Heart right ventricle (tissue), 16 donors: ENCODE results near the gene NKX6-1. TPM values are rescaled to one million over a fixed set of nuclear protein-coding genes. Genes with fewer than 3 reads are reported as not detected.

ENCODE experiments used
- ATAC-seq, 8 donors: fragments of 200-7000 bp; cut with Tn5 transposase; one replicate each; pipeline ENCODE4 v1.9.1; 2020; ENCODE audit warnings: mild to moderate bottlenecking in 8 of 8, moderate library complexity in 8 of 8, moderate number of reproducible peaks in 1 of 8
- DNase-seq, 2 donors: peaks; one replicate each; pipeline ENCODE4 v3.0.0-alpha.2; 2020
- H3K27ac ChIP-seq, 10 donors: fragments of 200-600 bp; sonication (generic) in 2 of 10; one replicate each; pipeline versions ENCODE4 v1.5.0 to v1.8.0; 2020 to 2022; ENCODE audit warnings: mild to moderate bottlenecking in 3 of 10
- H3K27me3 ChIP-seq, 7 donors: fragments of 200-600 bp; one replicate each; pipeline ENCODE4 v1.8.0; 2021 to 2022; ENCODE audit warnings: mild to moderate bottlenecking in 2 of 7
- H3K36me3 ChIP-seq, 9 donors: fragments of 200-600 bp; sonication (generic) in 1 of 9; one replicate each; pipeline versions ENCODE4 v1.5.0 to v1.8.0; 2020 to 2022; ENCODE audit warnings: mild to moderate bottlenecking in 2 of 9
- H3K4me1 ChIP-seq, 9 donors: fragments of 200-600 bp; sonication (generic) in 1 of 9; one replicate each; pipeline versions ENCODE4 v1.5.0 to v1.8.0; 2020 to 2022; ENCODE audit warnings: mild to moderate bottlenecking in 4 of 9
- H3K4me3 ChIP-seq, 10 donors: fragments of 200-600 bp; sonication (generic) in 2 of 10; one replicate each; pipeline versions ENCODE4 v1.5.0 to v1.8.0; 2020 to 2022; ENCODE audit warnings: mild to moderate bottlenecking in 7 of 10, moderate library complexity in 2 of 10
- H3K9me3 ChIP-seq, 11 donors: fragments of 200-600 bp in 10 of 11; sonication (generic) in 2 of 11; one replicate each; pipeline versions ENCODE4 v1.5.0 to v1.8.0; 2013 to 2022; ENCODE audit warnings: mild to moderate bottlenecking in 2 of 11, control low read depth in 1 of 11, moderate library complexity in 1 of 11
- CTCF ChIP-seq, 9 donors: fragments of 200-600 bp; sonication (generic) in 2 of 9; IDR thresholded peaks; one replicate each; pipeline versions ENCODE4 v1.5.0 to v1.8.0; 2021 to 2022; ENCODE audit warnings: antibody characterized with exemption in 9 of 9, mild to moderate bottlenecking in 5 of 9, moderate library complexity in 1 of 9
- WGBS, 2 donors: extraction: QIAGEN DNeasy Blood & Tissue Kit; methylation state at CpG; one replicate each; pipeline ENCODE4 v1.1.7; 2013; ENCODE audit warnings: inconsistent platforms in 1 of 2; 5-methylcytosine and 5-hydroxymethylcytosine counted together
- intact Hi-C, 10 donors: fragments of 100-400 bp; cut with DNase I; formaldehyde crosslinking; loops; one replicate each; pipeline versions ENCODE4 v1.11.1 to v1.14.2; 2022
- long read RNA-seq, 3 donors: library from polyadenylated mRNA; unstranded; transcript quantifications; one replicate each; pipeline ENCODE4 v2.0.0, GENCODE V29; 2020 to 2021
- polyA plus RNA-seq, 2 donors: library from polyadenylated mRNA; stranded (reverse); fragments of 200-250 nt; gene quantifications; one replicate each; pipeline ENCODE4 v1.2.3, GENCODE V29; 2013
- total RNA-seq, 10 donors: library from RNA; stranded (reverse); fragmentation: NEBNext Ultra II Directional in 3 of 10; extraction: Animal tissue kit (Norgen Biotek cat#: 25700) in 3 of 10; gene quantifications; one replicate each; pipeline versions ENCODE4 v1.2.1 to v1.2.4, GENCODE V29; 2021 to 2023
- donor health status: Arrhythmogenic right ventricular cardiomyopathy.
- donor health status: ischemic (EF 13 %, LVEDD 7.1; RV severe dilation, severe dysfunction).
- donor health status: healthy with polysubstance abuse.
- donor health status: DM: no; HTN: yes; CAD: no.
- donor health status: DM: no; HTN: no; CAD: no.
- donor health status: ischemic (EF 25% LVEDD 6.9; RV normal size, moderate dysfunction).
- donor health status: ischemic (EF 25% LVEDD 5.7; RV mildly dilated, moderate dysfunction).
- donor health status: healthy.
- donor health status: DM: yes; HTN: yes; CAD: no.
- donor health status: Ischemic cardiomyopathy.
- donor health status: ischemic (EF 35%, LVEDD 5.7; RV mildly dilated, moderate dysfunction).
- donor health status: nonischemic (EF 11% LVEDD 7.7; RV severe dilation, severe dysfunction).
- donor health status: DM: yes; HTN: yes; CAD: no.
- donor health status: PGD.
- donor health status: ischemic (EF 29% LVEDD 5.4; RV normal size, mild dysfunction).
- donor health status: nonischemic (EF 23%, LVEDD 6.1; RV moderate dilation, normal function).

The NKX6-1 gene
- total RNA-seq (not detected), polyA plus RNA-seq (not detected)
- long read RNA-seq, donor 1: 0 reads
- long read RNA-seq, donor 2: 0 reads
- long read RNA-seq, donor 3: 0 reads

GRCh38 chr4:84498935-84499623 lies at the start of gene NKX6-1:
Gene NKX6-1 (minus strand): TSS chr4:84499292. CDS start chr4:84498228, 1,064 bp downstream.
- Histone ChIP-seq H3K4me3 (peak within 1 kb of the TSS; percentile 11 to 56 (median 42)), H3K4me1 (peaks cover 9 to 41% (median 32%) of the 10 kb centered on the region in 9 donors), H3K9me3 (no peaks in the 10 kb centered on the region), H3K27me3 (peaks cover 70 to 100% (median 100%) of the 10 kb centered on the region in 7 donors), H3K27ac (no peak within 1 kb of the TSS), H3K36me3 (no peaks in the 10 kb centered on the region)
- DNase-seq: peak in 1 of 2 donors; percentile 20
- WGBS, 2 donors: 1 to 4% methylated on average over 45 to 47 of the region's 47 CpGs
- no peak for TF ChIP-seq CTCF (IDR thresholded peaks at IDR 0.05)
- peak; percentile 65 to 92 (median 78) for ATAC-seq
- intact Hi-C loops: loop anchor here in 1 of 10 donors (5.0 kb wide), 1 partner anchor 852 kb away; no protein-coding TSS in a partner anchor

- ATAC-seq (no peak), DNase-seq (no peak)
- Histone ChIP-seq H3K27ac (no peak overlapping the region), H3K4me3 (no peak overlapping the region), H3K36me3 (no peaks in the 10 kb centered on the region), H3K27me3 (peaks cover 0 to 6% (median 0%) of the 10 kb centered on the region in 7 donors), H3K9me3 (peaks cover 0 to 3% (median 0%) of the 10 kb centered on the region in 11 donors), H3K4me1 (no peaks in the 10 kb centered on the region)
- 68 to 85% methylated on average over 3 of the region's 3 CpGs for whole genome bisulfite sequencing, 2 donors
- intact Hi-C loops: loop anchor here in 1 of 10 donors (10.0 kb wide), 1 partner anchor 122 kb away; no protein-coding TSS in a partner anchor
- TF ChIP-seq CTCF (IDR thresholded peaks at IDR 0.05): no peak
Observed at GRCh38 chr4:84547211-84547610, 48.1 kb upstream of the NKX6-1 start.

GRCh38 chr4:84545093-84545492 lies 46.0 kb upstream of the NKX6-1 start:
- no peak for TF ChIP-seq CTCF (IDR thresholded peaks at IDR 0.05)
- Histone ChIP-seq H3K36me3 (no peaks in the 10 kb centered on the region), H3K4me1 (no peaks in the 10 kb centered on the region), H3K27me3 (peaks cover 0 to 6% (median 0%) of the 10 kb centered on the region in 7 donors), H3K9me3 (no peaks in the 10 kb centered on the region), H3K27ac (no peak overlapping the region), H3K4me3 (no peak overlapping the region)
- DNase-seq: no peak
- intact Hi-C loops: loop anchor here in 1 of 10 donors (10.0 kb wide), 1 partner anchor 120 kb away; no protein-coding TSS in a partner anchor
- WGBS, 2 donors: 72 to 79% methylated on average over 5 of the region's 5 CpGs
- no peak for ATAC-seq

- TF ChIP-seq CTCF (IDR thresholded peaks at IDR 0.05): no peak
- DNase-seq (no peak), ATAC-seq (no peak)
- no peaks in the 10 kb centered on the region for H3K4me1 ChIP-seq
- H3K27ac ChIP-seq: no peak overlapping the region
- whole genome bisulfite sequencing, 2 donors: 94 to 96% methylated on average over 2 of the region's 2 CpGs
- intact Hi-C loops: no loop called here
- H3K27me3 ChIP-seq: peaks cover 0 to 6% (median 0%) of the 10 kb centered on the region in 7 donors
- no peaks in the 10 kb centered on the region for H3K36me3 ChIP-seq
- no peak overlapping the region for H3K4me3 ChIP-seq
- H3K9me3 ChIP-seq: peaks cover 0 to 11% (median 0%) of the 10 kb centered on the region in 11 donors
Observed at GRCh38 chr4:84535901-84536300, 36.8 kb upstream of the NKX6-1 start.
